Loucy (cell line): ENCODE results near the gene SRGN.

Experiments
- H2AFZ ChIP-seq: fragments of 200-600 bp; sonication (generic); 2 replicates; pipeline ENCODE4 v1.6.0; 2016; ENCODE audit warnings: antibody characterized with exemption, mild to moderate bottlenecking, low read length, moderate library complexity
- H3F3A ChIP-seq: fragments of 200-600 bp; 2 replicates; pipeline ENCODE4 v1.6.0; 2016; ENCODE audit warnings: antibody characterized with exemption, low read depth, mild to moderate bottlenecking
- H3K27me3 ChIP-seq: fragments of 200-600 bp; sonication (generic); 2 replicates; pipeline ENCODE4 v1.6.1; 2014; ENCODE audit warnings: low read length, mild to moderate bottlenecking; ENCODE audit not compliant: insufficient read depth, poor library complexity, severe bottlenecking
- H3K36me3 ChIP-seq: fragments of 200-600 bp; sonication (generic); 2 replicates; pipeline ENCODE4 v1.6.1; 2016; ENCODE audit warnings: low read length; ENCODE audit not compliant: insufficient read depth
- H3K4me1 ChIP-seq: fragments of 200-600 bp; sonication (generic); 2 replicates; pipeline ENCODE4 v1.5.1; 2014; ENCODE audit warnings: low read length, mild to moderate bottlenecking; ENCODE audit not compliant: insufficient read depth, poor library complexity, severe bottlenecking
- H3K4me2 ChIP-seq: fragments of 200-600 bp; sonication (generic); 2 replicates; pipeline ENCODE4 v1.6.0; 2014; ENCODE audit warnings: antibody characterized with exemption, low read length, low read depth, mild to moderate bottlenecking; ENCODE audit not compliant: poor library complexity, severe bottlenecking
- H3K4me3 ChIP-seq: fragments of 200-600 bp; sonication (generic); 2 replicates; pipeline ENCODE4 v1.5.1; 2014; ENCODE audit warnings: low read length, mild to moderate bottlenecking, mixed read lengths; ENCODE audit not compliant: poor library complexity, severe bottlenecking
- H3K79me2 ChIP-seq: fragments of 200-600 bp; sonication (generic); 2 replicates; pipeline ENCODE4 v1.6.1; 2014; ENCODE audit warnings: low read length; ENCODE audit not compliant: insufficient read depth
- H3K9ac ChIP-seq: fragments of 200-600 bp; sonication (generic); 2 replicates; pipeline ENCODE4 v1.6.0; 2014; ENCODE audit warnings: mild to moderate bottlenecking, low read depth, low read length, moderate library complexity; ENCODE audit not compliant: poor library complexity, severe bottlenecking
- H3K9me2 ChIP-seq: fragments of 200-600 bp; sonication (generic); replicated peaks from 2 replicates; pipeline ENCODE4 v1.6.1; 2016; ENCODE audit warnings: low read depth, low read length, mixed read lengths
- H3K9me3 ChIP-seq: fragments of 200-600 bp; sonication (generic); 2 replicates; pipeline ENCODE4 v1.6.1; 2014; ENCODE audit warnings: mild to moderate bottlenecking, antibody characterized with exemption, low read length, low read depth; ENCODE audit not compliant: insufficient read depth
- H4K20me1 ChIP-seq: fragments of 200-600 bp; sonication (generic); 2 replicates; pipeline ENCODE4 v1.6.0; 2014; ENCODE audit warnings: antibody characterized with exemption, low read length, mild to moderate bottlenecking; ENCODE audit not compliant: insufficient read depth, poor library complexity, severe bottlenecking
- CTCF ChIP-seq: fragments of 200-600 bp; sonication (generic); conservative IDR thresholded peaks from 2 replicates; pipeline ENCODE4 v1.5.1; 2014; ENCODE audit warnings: mild to moderate bottlenecking, antibody characterized with exemption, low read length
- EZH2phosphoT487 ChIP-seq: fragments of 200-600 bp; IDR thresholded peaks from 2 replicates; pipeline ENCODE4 v1.6.1; 2018; ENCODE audit warnings: antibody characterized with exemption, mild to moderate bottlenecking, moderate library complexity, borderline replicate concordance

The SRGN gene

GRCh38 chr10:69056536-69057260 lies 31.2 kb upstream of the SRGN start:
- H3K36me3 ChIP-seq, result no peaks in the 10 kb centered on the region
- no peaks in the 10 kb centered on the region for H3K79me2 ChIP-seq
- H3K27me3 ChIP-seq, result no peaks in the 10 kb centered on the region
- no peak for TF ChIP-seq EZH2phosphoT487
- no peak for TF ChIP-seq CTCF
- H3K9ac ChIP-seq, result no peak overlapping the region
- H3K4me3 ChIP-seq, result no peak overlapping the region
- peaks cover 14% of the 10 kb centered on the region for H3K4me1 ChIP-seq
- no peaks in the 10 kb centered on the region for H3K9me2 ChIP-seq
- H4K20me1 ChIP-seq, result no peaks in the 10 kb centered on the region
- no peaks in the 10 kb centered on the region for H3K9me3 ChIP-seq
- peak overlapping the region; percentile 86; the same call in 1 of the 2 replicates for H2AFZ ChIP-seq
- H3F3A ChIP-seq, result no peaks in the 10 kb centered on the region; the same call in 1 of the 2 replicates
- H3K4me2 ChIP-seq, result no peak overlapping the region

- no peaks in the 10 kb centered on the region for H3K27me3 ChIP-seq
- no peaks in the 10 kb centered on the region for H3K79me2 ChIP-seq
- peaks cover 21% of the 10 kb centered on the region for H3K4me1 ChIP-seq
- no peaks in the 10 kb centered on the region for H3K9me2 ChIP-seq
- H2AFZ ChIP-seq, result peak overlapping the region; percentile 86
- no peak overlapping the region for H3K4me2 ChIP-seq
- no peaks in the 10 kb centered on the region for H3K36me3 ChIP-seq
- H3K9ac ChIP-seq, result no peak overlapping the region
- no peaks in the 10 kb centered on the region for H4K20me1 ChIP-seq
- H3K9me3 ChIP-seq, result no peaks in the 10 kb centered on the region
- no peaks in the 10 kb centered on the region; the same call in 1 of the 2 replicates for H3F3A ChIP-seq
- TF ChIP-seq EZH2phosphoT487 (no peak), CTCF (no peak)
- H3K4me3 ChIP-seq, result no peak overlapping the region
Observed at GRCh38 chr10:69057261-69057950, 30.5 kb upstream of the SRGN start.

- Histone ChIP-seq H3K4me2 (no peak overlapping the region), H3K79me2 (no peaks in the 10 kb centered on the region), H3K4me1 (peaks cover 21% of the 10 kb centered on the region), H3K9me3 (no peaks in the 10 kb centered on the region), H4K20me1 (no peaks in the 10 kb centered on the region), H3K27me3 (no peaks in the 10 kb centered on the region), H2AFZ (peak overlapping the region; percentile 86), H3K4me3 (no peak overlapping the region), H3F3A (no peaks in the 10 kb centered on the region; the same call in 1 of the 2 replicates), H3K36me3 (no peaks in the 10 kb centered on the region), H3K9me2 (no peaks in the 10 kb centered on the region), H3K9ac (no peak overlapping the region)
- TF ChIP-seq EZH2phosphoT487, result no peak
- TF ChIP-seq CTCF, result no peak
Observed at GRCh38 chr10:69057951-69058297, 30.0 kb upstream of the SRGN start.
